HS-5 (cell line): ENCODE measurements around the gene PSD4.

Source experiments
- DNase-seq: peaks from one replicate; pipeline ENCODE4 v3.0.0-alpha.2; 2012; ENCODE audit warnings: low read depth

PSD4 gene

GRCh38 chr2:113173542-113174375 lies at the start of gene PSD4:
PSD4 (plus strand) TSS chr2:113173971; CDS start chr2:113182457, 8,486 bp downstream.
- no peak for DNase-seq

GRCh38 chr2:113124181-113124961 lies 49.4 kb upstream of the PSD4 start:
- no peak for DNase-seq

GRCh38 chr2:113124984-113125855 lies 48.6 kb upstream of the PSD4 start:
- no peak for DNase-seq

DNA sequence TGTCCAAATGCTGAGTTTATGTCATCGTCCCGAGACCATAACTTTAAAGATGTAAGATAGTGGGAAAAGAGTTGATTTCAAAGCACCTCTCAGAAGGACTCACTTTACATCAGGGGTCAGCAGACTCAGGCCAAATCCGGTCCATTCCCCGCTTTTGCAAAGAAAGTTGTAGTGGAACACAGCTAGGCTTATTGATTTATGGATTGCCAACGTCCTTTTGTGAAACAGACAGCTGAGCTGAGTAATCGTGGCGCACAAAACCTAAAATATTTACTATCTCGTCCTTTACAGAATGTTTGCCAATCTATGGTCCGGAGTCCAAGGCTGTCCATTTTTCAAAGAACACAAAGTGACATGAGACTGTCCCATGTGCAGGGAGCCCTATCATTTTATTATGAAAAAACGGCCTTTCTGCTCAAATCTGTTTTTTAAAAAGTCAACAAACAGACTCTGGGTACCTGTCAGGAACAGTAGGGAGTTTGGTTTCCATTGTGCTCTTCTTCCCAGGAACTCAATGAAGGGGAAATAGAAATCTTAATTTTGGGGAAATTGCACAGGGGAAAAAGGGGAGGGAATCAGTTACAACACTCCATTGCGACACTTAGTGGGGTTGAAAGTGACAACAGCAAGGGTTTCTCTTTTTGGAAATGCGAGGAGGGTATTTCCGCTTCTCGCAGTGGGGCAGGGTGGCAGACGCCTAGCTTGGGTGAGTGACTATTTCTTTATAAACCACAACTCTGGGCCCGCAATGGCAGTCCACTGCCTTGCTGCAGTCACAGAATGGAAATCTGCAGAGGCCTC lies 46.7 kb upstream of the PSD4 start, which contains the start of gene IL1RN:
Gene IL1RN (plus strand): TSS at position 754 of the 801 bp plus-strand sequence. CDS start 27 bp downstream, at position 781.
- DNase-seq = no peak

DNA sequence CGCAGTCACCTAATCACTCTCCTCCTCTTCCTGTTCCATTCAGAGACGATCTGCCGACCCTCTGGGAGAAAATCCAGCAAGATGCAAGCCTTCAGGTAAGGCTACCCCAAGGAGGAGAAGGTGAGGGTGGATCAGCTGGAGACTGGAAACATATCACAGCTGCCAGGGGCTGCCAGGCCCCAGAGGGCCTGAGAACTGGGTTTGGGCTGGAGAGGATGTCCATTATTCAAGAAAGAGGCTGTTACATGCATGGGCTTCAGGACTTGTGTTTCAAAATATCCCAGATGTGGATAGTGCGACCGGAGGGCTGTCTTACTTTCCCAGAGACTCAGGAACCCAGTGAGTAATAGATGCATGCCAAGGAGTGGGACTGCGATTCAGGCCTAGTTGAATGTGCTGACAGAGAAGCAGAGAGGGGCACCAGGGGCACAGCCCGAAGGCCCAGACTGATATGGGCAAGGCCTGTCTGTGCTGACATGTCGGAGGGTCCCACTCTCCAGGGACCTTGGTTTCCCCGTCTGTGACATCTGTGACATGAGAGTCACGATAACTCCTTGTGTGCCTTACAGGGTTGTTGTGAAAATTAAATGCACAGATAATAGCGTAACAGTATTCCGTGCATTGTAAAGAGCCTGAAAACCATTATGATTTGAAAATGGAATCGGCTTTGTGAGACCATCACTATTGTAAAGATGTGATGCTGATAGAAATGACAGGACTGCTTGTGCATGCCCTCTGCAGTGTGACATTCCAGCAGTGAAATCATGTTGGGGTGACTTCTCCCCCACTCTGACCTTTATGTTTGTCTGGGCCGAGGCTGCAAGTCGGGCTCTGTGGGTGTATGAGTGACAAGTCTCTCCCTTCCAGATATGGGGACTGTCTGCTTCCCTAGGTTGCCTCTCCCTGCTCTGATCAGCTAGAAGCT lies 45.9 kb upstream of the PSD4 start:
- no peak for DNase-seq

GRCh38 chr2:113129519-113130078 lies 44.2 kb upstream of the PSD4 start:
- no peak for DNase-seq

GRCh38 chr2:113131352-113132185 lies 42.2 kb upstream of the PSD4 start:
- DNase-seq = no peak

GRCh38 chr2:113132414-113133021 lies 41.3 kb upstream of the PSD4 start:
- no peak for DNase-seq

- no peak for DNase-seq
These were observed 39.8 kb upstream of the PSD4 start for GRCh38 chr2:113133704-113134598.

GRCh38 chr2:113134717-113135116 lies 39.1 kb upstream of the PSD4 start:
- no peak for DNase-seq

GRCh38 chr2:113135317-113135716 lies 38.5 kb upstream of the PSD4 start:
- DNase-seq = no peak

DNA sequence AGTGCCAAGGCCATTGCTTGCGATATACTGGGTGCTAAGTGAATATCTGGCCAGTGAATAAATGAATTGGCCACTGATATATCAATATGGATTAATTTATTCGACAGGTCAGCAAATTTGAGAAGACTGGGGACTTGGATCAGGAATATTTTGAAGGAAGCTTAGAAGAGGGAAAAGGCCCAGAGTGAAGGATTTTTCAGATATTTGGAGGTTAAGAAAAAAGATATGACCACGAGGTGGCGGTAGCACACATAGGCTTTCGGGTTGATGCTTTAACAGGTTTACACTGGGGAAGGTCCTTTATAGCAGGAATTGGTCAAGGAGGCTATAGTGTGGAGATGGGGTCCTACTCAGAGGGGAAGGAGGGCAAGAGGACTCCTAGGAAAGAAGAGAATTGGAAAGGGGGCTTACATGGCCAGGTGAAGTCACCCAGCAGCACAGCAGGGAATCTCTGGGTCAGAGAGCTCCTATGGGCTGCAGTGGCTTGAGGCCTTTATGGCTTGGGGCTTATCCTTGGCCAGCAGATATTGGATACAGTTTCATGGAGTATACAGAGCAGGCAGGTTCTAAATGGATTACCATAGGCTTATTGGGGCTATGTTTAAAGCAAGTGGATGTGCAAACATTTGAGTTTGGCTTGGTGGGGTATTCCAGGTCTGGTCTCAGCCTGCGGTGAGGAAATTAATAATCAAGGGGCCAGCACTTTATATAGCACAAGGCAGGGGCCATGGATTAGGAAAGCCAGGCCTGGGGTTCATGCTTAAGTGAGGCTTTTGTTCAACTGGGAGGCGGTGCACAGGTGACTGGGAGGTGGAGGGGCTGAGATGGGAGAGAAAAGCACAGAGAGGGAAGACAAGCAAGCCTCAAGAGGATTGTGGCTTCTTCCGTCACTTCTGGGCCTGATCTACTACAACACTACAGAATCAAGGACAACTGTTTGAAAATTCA lies 36.7 kb upstream of the PSD4 start:
- no peak for DNase-seq

- DNase-seq = no peak
These were observed 35.9 kb upstream of the PSD4 start for GRCh38 chr2:113137827-113138226.

GRCh38 chr2:113138428-113139322 lies 35.1 kb upstream of the PSD4 start:
- peak; percentile 37 for DNase-seq

DNA sequence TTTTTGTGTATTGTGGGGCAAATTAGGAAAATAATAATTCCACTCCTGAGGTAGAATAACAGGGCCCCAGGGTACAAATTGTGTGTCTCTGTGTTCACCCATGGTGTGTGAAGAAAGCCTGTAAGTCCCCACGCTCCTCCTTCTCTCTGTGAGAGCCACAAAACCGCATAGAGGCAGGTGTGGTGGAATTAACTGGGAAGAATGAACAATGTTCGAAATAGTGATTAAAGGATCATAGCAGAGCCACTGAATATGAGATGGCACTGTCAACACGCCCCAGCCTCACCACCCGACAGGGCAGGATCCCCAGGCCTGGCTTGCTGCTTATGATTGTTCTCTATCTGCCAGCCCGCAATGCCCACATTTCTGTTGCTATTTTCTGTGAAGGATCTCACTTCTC lies 32.3 kb upstream of the PSD4 start:
- DNase-seq = no peak
